Fibroblast of the conjunctiva (primary cell): Measurements from ENCODE around the gene TRAF6.
A peak's percentile ranks its signal among the peaks of the same experiment; 100 is the strongest.
"Not testable (repeated sequence)": the region's sequence is repeated elsewhere in the genome, so short reads cannot be mapped to it uniquely, and the experiment has no call there.

ENCODE experiments used
- DNase-seq: peaks from one replicate; pipeline ENCODE4 v3.0.0-alpha.2; 2010; ENCODE audit warnings: low read depth

TRAF6 gene

DNA sequence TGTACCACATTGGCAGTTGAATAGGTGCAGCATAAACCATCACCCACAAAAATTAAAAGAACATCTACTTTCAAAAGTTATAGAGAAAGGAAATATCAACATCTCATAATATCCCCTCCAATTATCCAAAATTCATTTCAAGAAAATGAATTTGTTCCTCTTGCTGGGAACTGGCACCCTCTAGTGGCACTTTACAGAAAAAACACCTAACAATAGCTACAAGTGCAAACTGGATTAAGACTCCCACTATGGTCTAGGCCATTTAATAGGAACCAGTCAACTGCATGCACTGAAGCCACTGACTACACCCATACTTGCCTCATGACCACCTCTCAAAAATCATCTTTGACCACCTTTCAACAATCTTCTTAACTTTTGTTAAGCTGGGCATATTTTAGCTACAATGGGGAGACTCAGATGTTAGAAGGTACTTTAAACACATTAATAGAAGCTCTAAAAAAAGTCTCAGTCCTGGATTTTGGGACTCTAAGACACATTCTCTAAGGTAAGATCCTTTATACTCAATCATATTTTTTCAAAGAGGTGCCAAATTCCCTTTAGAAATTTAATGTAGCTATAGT lies 17.3 kb downstream of the TRAF6 start:
- peak; percentile 45 for DNase-seq

GRCh38 chr11:36490026-36490806 lies 19.9 kb downstream of the TRAF6 start:
- DNase-seq = no peak

GRCh38 chr11:36488096-36488495 lies 22.0 kb downstream of the TRAF6 start:
- DNase-seq = no peak

DNA sequence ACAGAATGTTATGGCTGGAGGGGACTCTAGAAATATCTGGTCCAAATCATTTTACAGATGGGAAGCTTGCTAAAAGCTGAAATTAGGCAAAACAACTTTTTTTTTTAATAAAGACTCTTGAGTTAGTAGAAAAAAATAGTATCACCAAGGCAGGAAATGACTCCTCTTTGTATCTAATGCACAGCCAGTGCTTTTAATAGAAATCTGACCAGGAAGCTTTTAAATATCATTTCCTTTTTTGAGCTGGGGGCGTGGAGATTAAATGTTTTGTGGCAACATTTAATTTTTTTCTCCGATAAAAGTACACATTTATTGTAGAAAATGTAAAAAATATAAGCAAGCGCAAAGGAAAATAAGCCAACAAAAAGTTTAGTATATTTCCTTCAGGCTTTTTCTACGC lies 22.5 kb downstream of the TRAF6 start:
- no peak for DNase-seq

- DNase-seq = no peak
Measured at GRCh38 chr11:36485298-36486002, 24.6 kb downstream of the TRAF6 start.

DNA sequence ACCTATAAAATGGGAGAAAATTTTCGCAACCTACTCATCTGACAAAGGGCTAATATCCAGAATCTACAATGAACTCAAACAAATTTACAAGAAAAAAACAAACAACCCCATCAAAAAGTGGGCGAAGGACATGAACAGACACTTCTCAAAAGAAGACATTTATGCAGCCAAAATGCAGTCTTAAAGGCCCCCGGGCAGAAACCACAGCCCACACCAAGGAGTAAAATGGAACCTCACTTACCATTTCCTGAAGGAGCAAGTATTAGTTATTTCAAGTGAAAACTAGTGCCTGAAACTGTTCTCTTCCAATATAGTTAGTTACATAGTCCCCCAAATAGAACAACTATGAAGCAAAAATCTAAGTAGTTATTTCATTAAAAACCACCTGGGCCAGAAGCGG lies 27.0 kb downstream of the TRAF6 start:
- not testable (repeated sequence) for DNase-seq

GRCh38 chr11:36480833-36481232 lies 29.2 kb downstream of the TRAF6 start:
- no peak for DNase-seq

- peak; percentile 43 for DNase-seq
Measured at GRCh38 chr11:36478700-36479329, 31.3 kb downstream of the TRAF6 start.

DNA sequence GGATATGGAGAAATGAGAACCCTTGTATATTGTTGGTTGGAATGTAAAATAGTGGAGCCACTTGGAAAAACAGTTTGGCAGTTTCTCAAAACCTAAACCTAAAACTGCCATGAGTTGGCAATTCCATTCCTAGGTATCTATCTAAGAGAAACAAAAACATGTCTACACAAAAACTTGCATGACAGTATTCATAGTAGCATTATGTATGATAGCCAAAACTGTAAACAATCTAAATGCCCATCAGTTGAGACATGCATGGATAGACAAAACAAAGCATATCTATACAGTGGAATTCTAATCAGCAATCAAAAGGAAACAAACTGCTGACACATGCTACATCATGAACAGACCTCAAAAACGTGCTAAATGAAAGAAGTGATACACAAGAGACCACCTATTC lies 34.9 kb downstream of the TRAF6 start:
- no peak for DNase-seq

DNA sequence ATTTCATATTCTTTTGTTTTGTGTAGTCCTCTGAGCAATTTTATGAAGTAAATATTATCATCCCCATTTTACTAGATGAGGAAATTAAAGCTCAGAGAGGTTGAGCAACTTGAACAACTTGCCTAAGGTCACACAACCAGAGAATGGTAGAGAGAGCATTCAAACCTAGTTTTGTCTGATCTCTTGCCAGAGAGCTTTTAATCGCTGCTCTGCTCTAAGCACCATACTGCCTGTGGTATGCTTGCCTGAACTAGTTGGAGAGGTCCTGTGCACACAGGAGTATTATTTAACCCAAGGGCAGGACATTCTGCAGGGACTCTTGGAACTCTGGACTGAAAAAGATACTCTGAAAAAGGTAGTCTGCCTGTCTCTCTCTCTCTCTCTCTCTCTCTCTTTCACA lies 38.5 kb downstream of the TRAF6 start:
- DNase-seq = no peak

DNA sequence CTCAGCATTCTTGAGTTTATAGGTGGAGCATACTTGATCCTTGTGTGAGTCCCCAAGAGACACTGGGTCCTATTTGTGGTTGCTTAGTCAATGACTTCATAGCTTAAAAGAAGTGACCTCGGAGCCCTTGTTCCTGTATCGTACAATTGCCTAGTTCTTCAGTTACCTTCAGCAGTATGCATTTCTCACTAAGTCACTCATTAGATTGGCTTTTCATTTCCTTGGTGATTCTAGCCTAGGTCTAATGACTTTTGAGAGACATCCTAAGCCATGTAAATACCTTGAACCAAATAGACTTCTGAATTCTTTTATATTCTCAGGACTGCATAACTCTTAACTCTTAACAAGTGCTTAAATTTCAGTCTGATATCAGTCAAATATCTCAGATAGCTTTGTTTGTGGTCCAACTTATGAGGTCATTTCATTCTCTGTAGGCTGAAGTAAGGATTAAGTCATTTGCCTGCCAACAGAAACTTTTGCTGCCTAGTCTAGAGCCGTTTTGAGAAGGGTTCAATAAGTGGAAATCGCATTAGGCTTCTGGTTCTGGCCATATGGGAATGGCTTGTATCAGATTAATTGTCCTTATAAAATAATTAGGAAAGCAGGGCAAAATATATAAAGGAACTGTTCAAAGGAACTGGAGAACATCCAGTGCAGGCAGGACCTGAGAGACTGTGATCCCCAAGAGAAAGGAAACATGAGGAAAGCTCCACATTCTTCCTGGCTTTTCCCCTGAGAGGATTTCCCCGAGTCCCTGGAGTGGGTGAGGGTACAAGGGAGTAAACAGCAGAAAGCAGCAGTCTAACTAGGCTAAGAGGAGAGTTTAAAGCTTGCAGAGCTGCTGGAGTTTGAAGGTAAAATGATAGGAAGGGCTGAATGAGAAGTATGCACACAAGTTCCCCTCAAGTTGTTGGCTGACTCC lies 39.9 kb downstream of the TRAF6 start:
- no peak for DNase-seq

- no peak for DNase-seq
Measured at GRCh38 chr11:36469063-36469462, 41.0 kb downstream of the TRAF6 start.

DNA sequence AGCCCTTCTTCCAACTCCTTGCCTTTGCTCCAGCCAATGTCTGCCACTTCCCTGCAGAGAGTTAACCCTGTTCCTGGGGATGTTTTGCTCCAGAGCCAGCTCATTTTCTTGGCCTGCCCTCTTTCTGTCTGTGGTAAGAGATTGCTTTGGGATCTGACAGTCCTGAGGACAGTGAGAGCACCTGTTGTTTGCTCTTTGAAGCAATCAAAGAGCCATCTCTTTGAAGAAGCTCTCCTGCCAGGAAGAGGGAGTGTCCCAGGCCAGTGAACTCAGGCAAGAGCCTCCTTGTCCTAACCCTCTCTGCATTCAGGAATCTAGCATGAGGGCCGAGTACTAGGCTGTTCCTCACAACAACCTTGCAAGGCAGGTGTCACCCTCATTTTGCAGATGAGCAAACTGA lies 42.2 kb downstream of the TRAF6 start:
- DNase-seq = no peak

DNA sequence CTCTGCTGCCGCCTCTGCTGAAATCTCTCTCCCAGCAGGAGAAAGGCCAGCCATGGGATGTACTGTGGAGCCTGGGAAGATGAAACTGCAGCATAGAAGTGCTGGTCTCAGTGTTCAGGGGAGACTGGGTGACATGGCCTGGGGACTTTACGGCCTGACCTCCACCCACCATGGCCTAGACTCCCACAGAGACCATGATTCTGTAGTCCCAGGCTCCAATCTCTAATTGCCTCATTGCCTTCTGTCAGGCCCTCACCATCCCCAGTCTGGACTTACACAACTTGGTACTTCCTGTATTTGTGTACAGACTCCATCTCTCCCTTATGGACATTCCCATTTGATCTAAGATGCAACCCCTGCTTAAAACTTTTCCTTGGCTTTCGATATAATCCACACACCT lies 43.1 kb downstream of the TRAF6 start:
- no peak for DNase-seq

GRCh38 chr11:36465449-36466163 lies 44.5 kb downstream of the TRAF6 start:
- DNase-seq = no peak

DNA sequence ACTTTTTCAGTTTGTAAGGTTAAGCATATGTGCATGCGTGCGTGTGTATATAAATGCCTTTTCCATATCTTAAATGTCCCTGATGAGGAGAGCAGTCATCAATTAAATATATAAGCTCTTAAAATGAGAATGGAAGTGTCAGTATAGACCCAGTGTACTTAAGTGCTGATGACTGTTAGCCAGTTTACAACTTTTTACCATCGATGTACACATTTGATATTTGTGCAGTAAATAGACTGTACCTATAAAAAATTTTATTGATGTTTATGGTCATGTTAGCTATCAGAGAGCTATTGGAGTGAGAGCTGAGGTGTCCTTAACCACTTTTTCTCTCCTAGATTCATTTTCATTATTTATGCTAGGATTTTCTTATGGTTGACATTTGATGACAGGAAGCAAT lies 45.4 kb downstream of the TRAF6 start:
- no peak for DNase-seq

- no peak for DNase-seq
Measured at GRCh38 chr11:36463781-36464180, 46.3 kb downstream of the TRAF6 start.

- no peak for DNase-seq
Measured at GRCh38 chr11:36462321-36462720, 47.8 kb downstream of the TRAF6 start.

DNA sequence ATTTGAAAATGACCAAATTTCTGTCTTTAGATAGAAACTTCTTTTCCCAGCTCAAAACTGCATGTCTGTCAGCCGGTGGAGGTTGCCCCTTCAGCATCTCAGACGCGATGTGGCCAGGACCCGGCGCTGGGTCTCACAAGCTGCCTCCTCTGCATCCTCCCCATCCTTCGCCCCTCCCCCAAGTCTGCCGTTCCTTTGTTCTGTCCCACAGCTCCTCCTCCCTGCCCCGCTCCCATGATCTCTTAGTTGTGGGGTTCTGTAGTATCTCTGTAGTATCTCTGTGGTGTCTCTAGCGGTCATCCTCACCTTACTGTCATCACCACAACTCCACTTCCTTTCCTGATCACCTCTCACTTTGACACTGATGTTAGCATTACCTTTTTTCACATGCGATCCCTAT lies 49.9 kb downstream of the TRAF6 start:
- DNase-seq = no peak

DNA sequence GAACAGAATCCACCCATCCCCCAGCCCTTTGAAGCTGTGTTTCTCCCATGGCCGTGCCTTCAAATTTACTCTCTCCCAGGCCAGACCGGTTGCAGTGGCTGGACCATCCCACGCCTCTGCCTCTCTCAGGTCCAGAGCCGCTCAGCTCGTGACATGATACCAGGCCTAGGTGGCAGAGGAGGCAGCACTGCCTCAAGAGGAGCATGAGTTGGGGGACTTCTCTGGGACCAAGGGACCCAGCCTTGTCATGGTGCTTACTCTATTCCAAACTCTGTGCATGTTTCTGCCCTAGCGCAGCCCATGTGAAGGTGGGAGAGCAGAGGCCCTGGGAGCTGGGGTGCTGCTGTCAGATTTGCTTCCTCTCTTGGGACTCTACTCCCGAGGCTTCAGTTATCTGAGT lies 51.0 kb downstream of the TRAF6 start:
- DNase-seq = no peak
